Measurements from ENCODE around the gene NPR3. TPM values are rescaled to one million over a fixed set of nuclear protein-coding genes. Genes with fewer than 3 reads are reported as not detected.

Gene NPR3
- polyA plus RNA-seq, 1 donor (not counting 4 experiments of a cell fraction or from before 2014, with no cell fraction given), result 0.12 TPM

GRCh38 chr5:32778403-32778802, 67.3 kb downstream of the NPR3 start:
- TF ChIP-seq CTCF (optimal IDR thresholded peaks at IDR 0.05 in 1 of 3, IDR thresholded peaks at IDR 0.05 in 1 of 3, conservative IDR thresholded peaks at IDR 0.05 in 1 of 3; ENCODE audit: extremely low read depth in 1 of 3, insufficient read depth in 2 of 3, low read length in 3 of 3) (no peak), EZH2 (IDR thresholded peaks at IDR 0.05; ENCODE audit: low read length) (no peak)
- dilution Hi-C loops (cut with MboI; ENCODE audit: extremely low pct_ligation_motif_present, low sequenced_read_pairs), result no loop called here
- no peak for FAIRE-seq

GRCh38 chr5:32779754-32780415, 68.8 kb downstream of the NPR3 start:
- H3K4me1 ChIP-seq (ENCODE audit: control insufficient read depth, extremely low read depth, insufficient read depth, low read length), result no peaks in the 10 kb centered on the region
- no peak overlapping the region for H3K4me2 ChIP-seq (ENCODE audit: control insufficient read depth, extremely low read depth, insufficient read depth, low read depth, low read length)
- H3K4me3 ChIP-seq (ENCODE audit: control insufficient read depth in 2 of 3, extremely low read depth in 1 of 3, insufficient read depth in 2 of 3, low read depth in 1 of 3, low read length in 3 of 3), result no peak overlapping the region
- H3K9ac ChIP-seq (ENCODE audit: control insufficient read depth, extremely low read depth, insufficient read depth, low read length), result no peak overlapping the region
- no peaks in the 10 kb centered on the region for H4K20me1 ChIP-seq (ENCODE audit: control insufficient read depth, extremely low read depth, insufficient read depth, low read length)
- dilution Hi-C loops (cut with MboI; ENCODE audit: extremely low pct_ligation_motif_present, low sequenced_read_pairs), result no loop called here
- no peak overlapping the region for H2AFZ ChIP-seq (ENCODE audit: control insufficient read depth, low read length)
- no peaks in the 10 kb centered on the region for H3K36me3 ChIP-seq (ENCODE audit: control insufficient read depth in 2 of 2, extremely low read depth in 1 of 2, insufficient read depth in 2 of 2, low read length in 2 of 2)
- peaks cover 3% of the 10 kb centered on the region for H3K9me3 ChIP-seq (ENCODE audit: control insufficient read depth, low read depth, low read length)
- DNase-seq (ENCODE audit: low read depth, low spot score) (no peak), FAIRE-seq (no peak)
- H3K9me1 ChIP-seq (ENCODE audit: control insufficient read depth, extremely low read depth, insufficient read depth, low read length), result no peaks in the 10 kb centered on the region
- TF ChIP-seq EZH2 (IDR thresholded peaks at IDR 0.05; ENCODE audit: low read length), result no peak
- TF ChIP-seq CTCF (optimal IDR thresholded peaks at IDR 0.05 in 1 of 3, IDR thresholded peaks at IDR 0.05 in 1 of 3, conservative IDR thresholded peaks at IDR 0.05 in 1 of 3; ENCODE audit: extremely low read depth in 1 of 3, insufficient read depth in 2 of 3, low read length in 3 of 3), result no peak
- H3K79me2 ChIP-seq (ENCODE audit: control insufficient read depth, insufficient read depth, low read length), result no peaks in the 10 kb centered on the region
- H3K27me3 ChIP-seq (ENCODE audit: control insufficient read depth, extremely low read depth, insufficient read depth, low read length), result no peaks in the 10 kb centered on the region
- no peak overlapping the region for H3K27ac ChIP-seq (ENCODE audit: control insufficient read depth, insufficient read depth, low read length)

More at GRCh38 chr5:32778403-32778802, 67.3 kb downstream of the NPR3 start:
- H3K27me3 ChIP-seq (ENCODE audit: control insufficient read depth, extremely low read depth, insufficient read depth, low read length), result no peaks in the 10 kb centered on the region
- no peak for DNase-seq (ENCODE audit: low read depth, low spot score)
- H2AFZ ChIP-seq (ENCODE audit: control insufficient read depth, low read length), result no peak overlapping the region
- H3K79me2 ChIP-seq (ENCODE audit: control insufficient read depth, insufficient read depth, low read length), result no peaks in the 10 kb centered on the region
- H3K9me1 ChIP-seq (ENCODE audit: control insufficient read depth, extremely low read depth, insufficient read depth, low read length), result no peaks in the 10 kb centered on the region
- H3K4me3 ChIP-seq (ENCODE audit: control insufficient read depth in 2 of 3, extremely low read depth in 1 of 3, insufficient read depth in 2 of 3, low read depth in 1 of 3, low read length in 3 of 3), result no peak overlapping the region
- H3K4me2 ChIP-seq (ENCODE audit: control insufficient read depth, extremely low read depth, insufficient read depth, low read depth, low read length), result no peak overlapping the region
- peaks cover 3% of the 10 kb centered on the region for H3K9me3 ChIP-seq (ENCODE audit: control insufficient read depth, low read depth, low read length)
- no peak overlapping the region for H3K27ac ChIP-seq (ENCODE audit: control insufficient read depth, insufficient read depth, low read length)
- no peak overlapping the region for H3K9ac ChIP-seq (ENCODE audit: control insufficient read depth, extremely low read depth, insufficient read depth, low read length)
- H3K4me1 ChIP-seq (ENCODE audit: control insufficient read depth, extremely low read depth, insufficient read depth, low read length), result no peaks in the 10 kb centered on the region
- no peaks in the 10 kb centered on the region for H3K36me3 ChIP-seq (ENCODE audit: control insufficient read depth in 2 of 2, extremely low read depth in 1 of 2, insufficient read depth in 2 of 2, low read length in 2 of 2)
- no peaks in the 10 kb centered on the region for H4K20me1 ChIP-seq (ENCODE audit: control insufficient read depth, extremely low read depth, insufficient read depth, low read length)

Measured in keratinocyte (primary cell).